ENCODE data around the gene DNLZ.

Gene DNLZ

GRCh38 chr9:136343121-136343883, 20.2 kb downstream of the DNLZ start:
- no peak for DNase-seq (ENCODE audit: low spot score)

GRCh38 chr9:136342181-136343120, 21.1 kb downstream of the DNLZ start:
- no peak for DNase-seq (ENCODE audit: low spot score)

GRCh38 chr9:136341769-136342168, 21.8 kb downstream of the DNLZ start:
- DNase-seq (ENCODE audit: low spot score) = no peak

- DNase-seq (ENCODE audit: low spot score) = no peak
Observed at GRCh38 chr9:136341042-136341655, 22.4 kb downstream of the DNLZ start.

GRCh38 chr9:136340356-136341041, 23.0 kb downstream of the DNLZ start:
- no peak for DNase-seq (ENCODE audit: low spot score)

- no peak for DNase-seq (ENCODE audit: low spot score)
Observed at GRCh38 chr9:136339958-136340310, 23.6 kb downstream of the DNLZ start.

GRCh38 chr9:136339173-136339957, 24.2 kb downstream of the DNLZ start:
- DNase-seq (ENCODE audit: low spot score) = peak; percentile 72

GRCh38 chr9:136338511-136338910, 25.0 kb downstream of the DNLZ start:
- DNase-seq (ENCODE audit: low spot score) = no peak

GRCh38 chr9:136337416-136338395, 25.8 kb downstream of the DNLZ start:
- DNase-seq (ENCODE audit: low spot score) = no peak

- no peak for DNase-seq (ENCODE audit: low spot score)
Observed at GRCh38 chr9:136336881-136337280, 26.7 kb downstream of the DNLZ start.

GRCh38 chr9:136336156-136336870, 27.2 kb downstream of the DNLZ start:
- DNase-seq (ENCODE audit: low spot score) = peak; percentile 58

GRCh38 chr9:136335296-136336155, 28.0 kb downstream of the DNLZ start:
- DNase-seq (ENCODE audit: low spot score) = no peak

GRCh38 chr9:136334541-136334940, 29.0 kb downstream of the DNLZ start:
- no peak for DNase-seq (ENCODE audit: low spot score)

- no peak for DNase-seq (ENCODE audit: low spot score)
Observed at GRCh38 chr9:136333486-136333885, 30.1 kb downstream of the DNLZ start.

- DNase-seq (ENCODE audit: low spot score) = no peak
Observed at GRCh38 chr9:136333045-136333444, 30.5 kb downstream of the DNLZ start.

- DNase-seq (ENCODE audit: low spot score) = no peak
Observed at GRCh38 chr9:136332482-136332983, 31.0 kb downstream of the DNLZ start.

GRCh38 chr9:136331556-136332481, 31.7 kb downstream of the DNLZ start:
- no peak for DNase-seq (ENCODE audit: low spot score)
